ENCODE results near the gene PDAP1.
"Not testable (repeated sequence)": the region's sequence is repeated elsewhere in the genome, so short reads cannot be mapped to it uniquely, and the experiment has no call there.

Gene PDAP1

DNA sequence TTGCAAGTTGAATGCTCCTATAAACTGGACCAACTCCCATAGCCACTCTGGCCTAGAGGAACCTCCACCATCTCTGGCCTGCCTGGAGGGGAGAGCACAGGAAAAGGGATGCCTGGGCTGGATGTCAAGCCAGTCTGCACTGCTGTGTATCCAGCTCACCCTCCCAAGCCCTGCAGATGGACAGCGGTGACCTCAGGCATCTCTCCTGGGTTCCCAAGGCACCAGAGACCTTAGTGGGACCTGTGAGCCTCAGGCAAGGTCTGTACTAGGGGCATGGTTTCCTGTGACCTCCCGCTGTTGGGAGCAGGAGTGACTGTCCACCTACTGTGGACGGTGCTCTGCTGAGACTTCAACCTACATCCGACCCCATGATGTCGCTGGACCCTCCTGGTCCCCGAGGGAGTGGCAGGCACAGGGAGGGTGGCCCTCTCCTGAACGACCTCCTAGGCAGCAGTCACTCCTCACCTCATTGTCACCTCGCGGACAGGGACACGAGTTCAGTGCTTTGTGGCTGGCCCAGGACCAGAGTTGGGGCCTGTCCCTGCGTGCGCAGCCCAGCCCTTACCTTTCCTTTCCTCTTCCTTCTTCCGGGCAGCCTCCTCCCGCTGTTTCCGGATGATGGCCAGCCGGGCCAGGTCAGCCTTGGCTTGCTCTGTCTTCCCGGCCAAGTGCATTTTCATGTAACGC lies 11.0 kb downstream of the PDAP1 start:
- no peak for DNase-seq (ENCODE audit: low read depth in 1 of 2, low spot score in 1 of 2)

DNA sequence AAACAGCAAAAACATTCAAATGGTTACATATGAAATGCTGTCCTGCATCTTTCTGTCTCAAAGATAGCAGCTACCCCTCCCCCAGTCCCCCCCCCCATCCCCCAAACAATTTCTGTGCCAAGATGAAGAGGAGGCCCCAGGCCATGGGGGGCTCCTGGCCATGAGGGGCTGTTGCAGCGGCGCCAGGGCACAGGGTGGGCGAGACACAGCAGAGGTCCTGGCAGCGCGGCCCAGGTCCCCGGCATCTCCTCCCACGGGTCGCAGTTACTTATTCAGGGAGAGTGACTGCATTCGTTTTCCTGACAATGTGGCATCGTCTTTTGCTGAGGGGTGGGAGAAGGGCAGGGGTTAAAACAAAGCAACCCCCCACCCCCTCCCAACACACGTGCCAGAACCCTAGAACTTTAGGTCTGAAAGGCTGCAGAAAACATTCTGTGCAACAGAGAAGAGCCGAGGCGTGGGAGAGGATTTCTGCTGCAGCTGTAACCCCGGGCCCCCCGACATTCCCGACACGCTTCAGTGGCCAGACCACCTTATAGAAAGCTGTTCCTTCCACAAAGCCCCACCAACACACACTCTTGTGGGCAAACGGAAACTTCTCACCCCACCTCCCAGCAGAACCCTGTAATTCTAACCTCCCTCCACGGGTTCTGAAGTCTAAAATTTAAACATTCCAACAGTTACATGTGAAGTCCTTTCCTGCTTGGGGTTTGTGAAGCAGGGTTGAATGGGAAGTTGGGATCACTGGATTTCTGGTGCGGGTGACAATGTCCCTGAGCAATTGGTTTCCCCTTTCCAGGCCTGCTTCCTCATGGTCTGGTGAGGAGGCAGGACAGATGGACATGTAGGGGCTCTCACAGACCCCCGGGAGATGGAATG lies 11.7 kb downstream of the PDAP1 start:
- no peak for DNase-seq (ENCODE audit: low read depth in 1 of 2, low spot score in 1 of 2)

DNA sequence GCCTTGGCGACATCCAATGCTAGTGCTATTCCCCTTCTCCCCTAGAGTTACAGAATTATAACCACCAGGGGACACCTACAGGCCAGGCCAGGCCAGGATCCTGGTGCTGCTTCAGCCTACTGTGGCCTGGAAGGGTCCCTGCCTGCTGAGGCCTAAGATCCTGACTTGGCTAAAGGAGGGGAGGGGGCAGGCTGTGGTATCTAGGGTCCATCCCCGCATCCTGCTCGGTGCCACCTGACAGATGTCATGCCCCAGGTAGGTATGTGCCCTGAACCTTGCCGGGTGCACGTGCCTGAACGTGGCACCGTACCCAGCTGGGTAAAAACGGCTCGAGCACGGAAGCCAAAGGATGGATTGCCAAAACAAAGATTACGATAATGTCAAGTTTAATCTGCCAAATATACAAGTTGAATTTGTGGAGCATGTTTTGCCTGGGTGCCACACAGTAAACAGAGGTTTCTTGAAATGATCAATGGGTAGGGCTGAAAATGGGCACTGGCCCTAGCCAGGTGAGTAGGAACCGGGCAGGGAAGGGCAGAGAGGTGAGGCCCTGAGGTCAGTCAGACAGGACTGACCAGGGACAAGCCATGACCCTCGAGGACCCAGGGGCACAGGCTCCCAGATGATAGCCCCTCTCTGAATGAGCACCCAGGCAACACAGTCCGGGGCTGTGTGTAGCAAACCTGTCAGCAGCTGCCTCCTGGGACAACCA lies 12.6 kb downstream of the PDAP1 start:
- no peak for DNase-seq (ENCODE audit: low read depth in 1 of 2, low spot score in 1 of 2)

DNA sequence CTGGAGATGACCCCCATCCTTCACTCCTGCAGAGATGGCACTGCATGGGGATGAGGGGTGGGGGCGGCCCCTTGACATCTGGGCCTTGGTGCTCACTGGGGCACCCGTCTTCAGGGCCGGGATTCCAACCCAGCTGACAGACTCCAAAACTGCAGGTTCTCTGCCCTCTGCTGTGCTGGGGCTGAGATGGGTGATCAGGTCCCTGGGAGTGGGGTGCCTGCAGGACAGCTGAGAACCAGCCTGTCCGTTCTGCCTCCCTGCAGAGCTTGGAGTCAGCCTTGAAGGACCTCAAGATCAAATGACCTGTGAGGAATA lies 14.3 kb downstream of the PDAP1 start:
- DNase-seq (ENCODE audit: low read depth in 1 of 2, low spot score in 1 of 2): no peak

DNA sequence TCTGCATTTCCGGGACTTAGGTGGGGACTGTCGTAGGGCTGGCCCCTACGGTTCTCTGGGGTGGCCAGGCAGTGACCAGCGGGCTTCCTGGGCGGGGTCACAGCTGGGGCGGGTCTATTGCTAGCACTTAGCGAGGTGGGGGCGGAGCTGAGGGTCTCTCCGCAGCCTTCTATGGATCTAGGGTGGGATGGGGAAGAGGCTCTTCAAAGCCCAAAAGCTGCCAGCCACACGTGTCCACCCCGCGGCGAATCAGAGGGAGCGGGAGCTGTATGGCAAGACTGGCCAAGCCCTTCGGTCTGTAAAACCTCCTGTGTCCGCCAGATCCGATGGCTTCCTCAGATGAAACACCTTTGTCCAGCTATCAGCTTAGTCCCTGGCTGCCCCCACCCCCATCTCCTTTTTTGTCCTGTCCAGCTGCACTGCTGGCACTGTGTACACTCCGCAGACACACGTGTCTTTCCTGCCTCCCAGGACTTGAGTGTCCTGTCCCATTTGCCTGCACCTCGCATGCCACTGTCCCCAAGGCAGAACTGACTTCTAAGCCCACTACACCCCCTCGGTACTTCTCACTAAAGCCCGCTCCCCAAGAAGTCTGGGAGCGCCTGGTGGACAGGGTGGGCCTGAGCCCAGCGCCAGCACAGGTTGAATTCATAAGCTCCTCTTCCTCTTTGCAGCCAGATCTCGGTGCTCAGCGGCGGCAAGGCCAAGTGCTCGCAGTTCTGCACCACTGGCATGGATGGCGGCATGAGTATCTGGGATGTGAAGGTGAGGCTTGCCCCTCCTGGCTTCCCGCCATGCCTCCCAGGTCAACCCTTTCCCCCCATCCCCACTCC lies 14.8 kb downstream of the PDAP1 start:
- no peak for DNase-seq (ENCODE audit: low read depth in 1 of 2, low spot score in 1 of 2)

DNA sequence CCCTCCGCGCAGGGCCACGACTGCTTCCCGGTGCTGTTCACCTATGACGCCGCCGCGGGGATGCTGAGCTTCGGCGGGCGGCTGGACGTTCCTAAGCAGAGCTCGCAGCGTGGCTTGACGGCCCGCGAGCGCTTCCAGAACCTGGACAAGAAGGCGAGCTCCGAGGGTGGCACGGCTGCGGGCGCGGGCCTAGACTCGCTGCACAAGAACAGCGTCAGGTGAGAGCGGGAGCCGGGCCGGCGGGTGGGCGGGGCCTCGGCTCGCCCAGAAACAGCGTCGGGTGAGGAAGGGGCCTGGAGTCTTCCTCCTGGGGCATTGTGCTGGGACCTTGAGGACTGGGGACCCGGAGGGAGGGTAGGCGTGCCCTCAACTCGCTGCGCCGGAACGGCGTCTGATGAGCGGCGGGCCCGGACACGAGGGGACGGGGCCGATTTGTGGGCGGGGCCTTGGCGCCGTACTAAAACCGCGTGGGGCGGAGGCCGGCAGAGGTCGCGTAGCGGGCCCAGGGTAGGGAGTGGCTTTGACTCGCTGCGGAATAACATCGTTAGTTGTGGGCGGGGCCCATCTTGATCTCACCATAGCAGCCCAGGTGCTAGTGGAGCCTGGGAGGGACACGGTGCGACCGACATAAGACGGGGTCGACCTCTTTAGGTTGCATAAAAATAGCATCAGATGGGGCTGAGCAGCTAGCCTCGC lies 15.6 kb downstream of the PDAP1 start:
- DNase-seq (ENCODE audit: low read depth in 1 of 2, low spot score in 1 of 2): peak; percentile 55 to 70

DNA sequence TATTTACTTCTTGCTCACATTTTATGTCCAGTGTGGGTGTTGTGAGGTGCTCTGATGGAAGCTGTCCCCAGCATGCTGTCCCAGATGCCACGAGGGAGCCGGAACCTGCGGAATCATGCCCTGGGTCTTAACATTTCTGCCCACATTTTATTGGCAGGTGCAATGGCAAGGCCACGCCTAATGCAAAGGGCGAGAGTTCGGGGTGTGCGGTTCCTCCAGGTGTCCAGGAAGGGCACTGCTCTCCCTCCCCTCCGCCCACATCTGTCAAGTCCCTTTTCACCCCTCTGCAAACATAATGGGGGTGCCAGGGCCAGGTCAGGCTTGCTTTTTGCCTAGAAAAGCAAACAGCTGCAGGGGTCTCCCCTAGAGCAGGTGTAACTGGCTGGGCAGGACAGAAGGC lies 16.4 kb downstream of the PDAP1 start:
- DNase-seq (ENCODE audit: low read depth in 1 of 2, low spot score in 1 of 2): no peak

DNA sequence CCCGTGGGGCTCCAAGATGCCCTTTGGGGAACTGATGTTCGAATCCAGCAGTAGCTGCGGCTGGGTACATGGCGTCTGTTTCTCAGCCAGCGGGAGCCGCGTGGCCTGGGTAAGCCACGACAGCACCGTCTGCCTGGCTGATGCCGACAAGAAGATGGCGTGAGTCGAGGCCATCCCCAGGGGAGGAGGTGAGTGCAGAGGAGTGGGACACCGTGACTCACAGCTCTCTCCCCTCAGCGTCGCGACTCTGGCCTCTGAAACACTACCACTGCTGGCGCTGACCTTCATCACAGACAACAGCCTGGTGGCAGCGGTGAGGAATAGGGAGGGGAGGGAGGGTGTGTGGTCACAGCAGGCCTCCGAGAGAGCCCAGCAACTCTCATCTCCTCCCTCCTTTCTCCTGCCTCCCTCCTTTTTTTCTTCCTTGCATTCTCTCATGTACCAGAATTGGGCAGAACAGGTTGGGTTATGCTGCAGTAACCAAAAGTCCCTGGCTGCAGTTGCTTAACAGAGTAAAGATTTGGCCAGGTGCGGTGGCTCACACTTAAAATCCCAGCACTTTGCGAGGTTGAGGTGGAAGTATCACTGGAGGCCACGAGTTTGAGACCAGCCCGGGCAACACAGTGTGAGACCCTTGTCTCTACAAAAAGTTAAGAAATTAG lies 17.3 kb downstream of the PDAP1 start:
- DNase-seq (ENCODE audit: low read depth in 1 of 2, low spot score in 1 of 2): no peak

DNA sequence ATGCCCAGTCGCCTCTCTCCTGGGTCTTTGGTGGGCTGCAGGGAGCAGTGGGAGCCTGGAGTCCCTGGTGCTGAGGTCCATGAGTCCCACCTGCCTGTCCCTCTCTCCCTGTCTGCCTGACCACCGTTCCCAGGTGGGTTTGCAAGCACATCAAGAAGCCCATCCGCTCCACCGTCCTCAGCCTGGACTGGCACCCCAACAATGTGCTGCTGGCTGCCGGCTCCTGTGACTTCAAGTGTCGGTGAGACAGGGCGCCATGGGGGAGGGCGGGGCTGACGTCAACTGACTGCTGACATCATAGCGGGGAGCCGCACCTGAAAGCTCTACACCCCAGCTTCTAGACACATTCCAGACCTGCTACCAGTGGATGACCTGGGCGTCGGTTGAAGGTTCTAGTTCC lies 18.6 kb downstream of the PDAP1 start:
- DNase-seq (ENCODE audit: low read depth in 1 of 2, low spot score in 1 of 2): no peak

DNA sequence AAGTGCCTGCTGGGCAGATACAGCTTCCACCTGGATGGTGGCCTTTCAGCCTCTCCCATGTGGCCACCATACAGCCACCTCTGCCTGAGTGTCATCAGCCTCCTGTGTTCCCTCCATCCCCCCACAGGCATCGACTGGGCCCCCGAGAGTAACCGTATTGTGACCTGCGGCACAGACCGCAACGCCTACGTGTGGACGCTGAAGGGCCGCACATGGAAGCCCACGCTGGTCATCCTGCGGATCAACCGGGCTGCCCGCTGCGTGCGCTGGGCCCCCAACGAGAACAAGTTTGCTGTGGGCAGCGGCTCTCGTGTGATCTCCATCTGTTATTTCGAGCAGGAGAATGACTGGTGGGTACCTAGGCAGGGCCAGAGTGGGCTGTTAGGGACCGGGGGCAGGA lies 20.5 kb downstream of the PDAP1 start:
- DNase-seq (ENCODE audit: low read depth in 1 of 2, low spot score in 1 of 2): no peak

DNA sequence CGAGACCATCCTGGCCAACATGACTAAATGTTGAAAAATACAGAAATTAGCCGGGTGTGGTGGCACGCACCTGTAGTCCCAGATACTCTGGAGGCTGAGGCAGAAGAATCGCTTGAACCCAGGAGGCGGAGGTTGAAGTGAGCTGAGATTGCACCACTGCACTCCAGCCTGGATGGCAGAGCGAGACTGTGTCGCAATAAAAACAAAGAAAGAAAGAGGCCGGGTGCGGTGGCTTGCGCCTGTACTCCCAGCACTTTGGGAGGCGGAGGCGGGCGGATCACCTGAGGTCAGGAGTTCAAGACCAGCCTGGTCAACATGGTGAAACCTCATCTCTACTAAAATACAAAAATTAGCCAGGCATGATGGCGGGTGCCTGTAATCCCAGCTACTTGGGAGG lies 21.2 kb downstream of the PDAP1 start:
- DNase-seq (ENCODE audit: low read depth in 1 of 2, low spot score in 1 of 2): not testable (repeated sequence)

DNA sequence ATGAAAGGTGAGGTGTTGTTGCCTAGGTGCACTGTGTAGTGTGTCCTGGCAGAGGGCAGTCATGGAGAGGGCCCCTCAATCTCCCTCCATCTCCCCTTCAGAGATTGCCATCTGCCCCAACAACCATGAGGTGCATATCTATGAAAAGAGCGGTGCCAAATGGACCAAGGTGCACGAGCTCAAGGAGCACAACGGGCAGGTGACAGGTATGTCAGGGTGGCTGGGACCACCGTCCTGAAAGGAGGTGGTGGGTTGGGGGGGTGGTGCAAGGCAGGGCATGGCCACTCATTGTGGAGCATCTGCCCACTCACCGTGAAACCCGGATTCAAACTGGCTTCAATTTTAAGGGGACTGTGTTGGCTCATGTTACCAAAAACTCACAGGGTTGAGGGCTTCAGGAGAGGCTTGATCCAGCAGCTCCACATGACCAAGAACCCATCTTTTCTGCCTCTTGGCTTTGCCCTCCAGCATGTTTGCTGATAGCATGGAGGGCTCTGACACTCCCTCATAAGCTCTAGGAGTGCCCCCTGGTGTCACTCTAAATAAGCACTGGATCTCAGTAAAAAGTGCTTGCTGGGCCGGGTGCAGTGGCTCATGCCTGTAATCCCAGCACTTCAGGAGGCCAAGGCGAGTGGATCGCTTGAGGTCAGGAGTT lies 21.7 kb downstream of the PDAP1 start:
- DNase-seq (ENCODE audit: low read depth in 1 of 2, low spot score in 1 of 2): no peak

DNA sequence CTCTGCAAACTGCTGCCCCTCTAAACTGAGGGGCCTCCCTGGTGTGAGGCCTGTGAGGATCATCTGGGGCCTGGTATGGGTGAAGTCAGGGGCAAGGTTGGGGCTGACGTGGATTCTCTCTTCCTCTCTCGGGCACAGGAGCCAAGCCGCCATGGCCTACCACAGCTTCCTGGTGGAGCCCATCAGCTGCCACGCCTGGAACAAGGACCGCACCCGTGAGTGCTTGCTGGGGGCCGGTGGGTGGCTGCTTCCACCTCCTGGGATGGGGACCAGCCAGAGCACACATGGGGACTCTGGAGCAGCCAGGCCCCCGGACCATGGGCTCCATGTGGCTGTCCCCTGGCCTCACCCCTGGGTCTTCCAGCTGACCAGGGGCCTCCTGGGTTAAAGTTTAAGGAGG lies 22.8 kb downstream of the PDAP1 start:
- DNase-seq (ENCODE audit: low read depth in 1 of 2, low spot score in 1 of 2): no peak

DNA sequence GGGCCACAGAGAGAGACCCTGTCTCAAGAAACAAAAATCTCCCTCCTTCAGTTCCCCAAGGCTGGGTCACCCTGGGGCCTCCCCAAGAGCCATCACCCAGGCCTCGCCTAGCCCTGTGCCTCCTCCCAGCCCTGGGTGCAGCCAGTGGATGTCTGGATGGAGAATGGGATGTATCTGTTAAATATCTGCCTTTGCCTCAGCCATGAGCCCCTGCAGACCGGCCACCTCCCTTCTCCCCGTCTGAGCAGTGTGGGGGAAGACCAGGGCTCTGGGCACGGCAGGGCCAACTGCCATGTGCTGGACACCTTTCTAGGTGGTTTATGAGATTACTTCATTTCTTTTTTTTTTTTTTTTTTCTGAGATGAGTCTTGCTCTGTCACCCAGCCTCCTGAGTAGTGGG lies 23.9 kb downstream of the PDAP1 start:
- no peak for DNase-seq (ENCODE audit: low read depth in 1 of 2, low spot score in 1 of 2)

DNA sequence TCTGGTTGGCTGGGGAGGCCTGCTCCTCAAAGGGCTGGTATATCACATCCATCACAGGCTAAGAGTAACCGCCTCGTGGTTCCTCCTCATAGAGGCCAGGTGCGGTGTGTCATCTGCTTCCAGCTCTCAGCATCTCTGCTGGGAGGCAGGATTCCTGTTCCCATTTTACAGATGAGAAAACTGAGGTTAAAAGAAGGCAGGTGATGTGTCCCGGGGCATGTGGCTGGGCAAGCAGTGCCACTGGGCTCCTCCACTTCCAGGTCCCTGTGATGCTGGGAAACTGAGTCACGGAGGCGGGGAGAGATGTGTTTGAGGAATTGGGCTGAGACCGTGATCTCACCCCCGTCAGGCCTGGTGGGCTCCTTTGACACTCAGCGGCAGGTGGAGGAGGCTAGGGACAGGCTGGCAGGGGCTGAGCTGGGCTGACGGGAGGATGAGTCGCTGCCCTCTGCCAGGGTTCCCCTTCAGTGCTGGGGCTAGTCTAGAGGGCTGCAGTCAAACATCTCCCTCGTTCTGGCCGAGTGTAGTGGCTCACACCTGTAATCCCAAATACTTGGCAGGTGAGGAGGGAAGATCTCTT lies 24.5 kb downstream of the PDAP1 start:
- no peak for DNase-seq (ENCODE audit: low read depth in 1 of 2, low spot score in 1 of 2)

DNA sequence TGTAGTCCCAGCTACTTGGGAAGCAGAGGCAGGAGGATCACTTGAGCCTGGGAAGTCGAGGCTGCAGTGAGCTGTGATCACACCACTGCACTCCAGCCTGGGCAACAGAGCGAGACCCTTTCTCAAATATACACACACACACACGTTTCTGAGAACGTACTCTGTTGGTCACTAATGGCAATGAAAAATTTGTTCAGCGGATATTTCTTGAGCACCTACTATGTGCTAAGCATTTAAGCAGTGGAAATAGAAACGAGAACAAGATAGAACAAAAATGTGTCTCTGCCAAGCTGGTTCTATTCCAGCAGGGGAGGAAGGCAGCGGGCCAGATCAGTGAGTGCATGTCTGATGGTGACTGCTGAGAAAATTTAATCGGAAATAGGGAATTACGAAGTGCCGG lies 25.2 kb downstream of the PDAP1 start:
- no peak for DNase-seq (ENCODE audit: low read depth in 1 of 2, low spot score in 1 of 2)

DNA sequence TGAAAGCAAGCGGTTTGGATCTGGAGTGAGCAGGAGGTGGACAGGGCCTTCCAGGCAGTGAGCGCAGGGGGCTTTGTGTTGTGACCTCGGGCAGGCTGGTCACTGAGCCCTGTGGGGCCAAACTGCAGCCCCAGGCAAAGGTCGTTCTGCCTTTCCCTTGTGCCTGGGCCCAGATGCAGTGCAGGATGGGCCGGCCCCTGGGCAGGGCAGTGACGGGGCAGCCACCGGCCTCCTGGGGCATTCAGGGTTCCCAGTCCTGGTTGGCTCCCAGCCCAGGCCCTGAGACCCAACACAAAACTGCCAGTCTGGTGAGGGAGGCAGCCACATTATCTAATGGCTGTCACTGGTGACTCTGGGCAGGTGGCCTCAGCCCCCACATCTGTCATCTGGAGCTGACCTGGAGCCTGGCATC lies 26.7 kb downstream of the PDAP1 start:
- no peak for DNase-seq (ENCODE audit: low read depth in 1 of 2, low spot score in 1 of 2)

DNA sequence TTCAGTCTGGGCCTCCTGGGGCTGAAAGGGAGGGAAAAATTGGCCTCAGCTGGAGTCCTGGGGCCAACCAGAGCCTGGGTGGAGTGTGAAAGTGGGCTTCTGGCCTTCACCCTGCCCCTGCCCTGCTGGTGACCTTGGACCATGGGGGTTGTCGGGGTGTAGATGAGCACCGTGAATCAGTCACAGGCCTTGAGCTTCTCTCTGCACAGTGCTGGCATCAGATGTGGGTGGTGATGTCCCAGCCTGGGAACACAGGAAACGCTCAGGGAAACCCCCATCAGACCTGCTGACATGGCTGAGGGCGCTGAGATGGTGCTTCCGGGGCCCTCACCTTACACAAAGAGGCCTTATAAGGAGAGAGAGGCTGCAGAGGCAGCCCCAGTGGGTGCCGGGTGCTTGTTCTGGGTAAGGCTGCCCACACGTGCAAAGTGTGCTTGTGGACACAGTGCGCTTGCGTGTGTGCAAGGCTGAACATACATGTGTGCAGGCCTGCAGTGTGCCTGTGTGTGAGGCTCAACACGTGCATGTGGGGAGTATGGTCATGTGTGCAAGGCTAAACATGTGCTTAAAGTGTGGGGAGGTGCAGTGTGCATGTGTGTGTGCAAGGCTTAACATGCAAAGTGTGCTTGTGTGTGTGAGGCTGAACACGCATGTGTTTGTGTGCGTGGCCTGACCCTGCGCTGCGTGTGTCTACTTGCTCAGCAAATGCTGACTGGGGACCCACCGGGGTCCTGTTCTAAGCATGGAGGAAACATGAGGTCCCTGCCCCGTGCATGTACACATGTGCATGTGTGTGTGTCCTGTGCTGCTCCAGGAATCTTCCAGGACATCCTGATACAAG lies 27.4 kb downstream of the PDAP1 start:
- peak; percentile 75 to 84 for DNase-seq (ENCODE audit: low read depth in 1 of 2, low spot score in 1 of 2)

All from activated T-helper 1 cell treated with anti-CD3 and anti-CD28 coated beads, Interleukin-2, amount 50 U/mL, for 16 hours (primary cell).